Measurements from ENCODE around the gene JSRP1.
A peak's percentile ranks its signal among the peaks of the same experiment; 100 is the strongest.

GRCh38 chr19:2244125-2244411 is 12.1 kb downstream of the JSRP1 start:
- no peak for TF ChIP-seq RAD21 (IDR thresholded peaks at IDR 0.05; ENCODE audit: insufficient read depth, low read depth, low read length)
- TF ChIP-seq POLR2A (IDR thresholded peaks at IDR 0.05; ENCODE audit: low read depth, low read length), result peak; percentile 6; the same call in 1 of the 2 replicates
- no peak for TF ChIP-seq EZH2 (IDR thresholded peaks at IDR 0.05; ENCODE audit: borderline replicate concordance, control insufficient read depth, low read depth, low read length)
- TF ChIP-seq SUZ12 (IDR thresholded peaks at IDR 0.05; ENCODE audit: unreplicated experiment), result no peak
- no peak for TF ChIP-seq BMI1 (IDR thresholded peaks at IDR 0.05; ENCODE audit: borderline replicate concordance)
- no peak for TF ChIP-seq KDM1A (IDR thresholded peaks at IDR 0.05; ENCODE audit: borderline replicate concordance)
- no peak for TF ChIP-seq CBX5 (IDR thresholded peaks at IDR 0.05; ENCODE audit: low read depth)
- TF ChIP-seq CTCF (IDR thresholded peaks at IDR 0.05 in 2 of 3, conservative IDR thresholded peaks at IDR 0.05 in 1 of 3; ENCODE audit: control insufficient read depth in 2 of 3, extremely low read depth in 1 of 3, insufficient read depth in 1 of 3, low read depth in 3 of 3, low read length in 3 of 3), result no peak
- no peak for TF ChIP-seq SPI1 (IDR thresholded peaks at IDR 0.05; ENCODE audit: borderline replicate concordance, insufficient read depth, low read depth, low read length)
- no peak for TF ChIP-seq ZBTB40 (IDR thresholded peaks at IDR 0.05; ENCODE audit: borderline replicate concordance)

Data from GM12878 (cell line).